Suprapubic skin (tissue), 4 donors: Measurements from ENCODE around the gene SPATS2L. TPM values are rescaled to one million over a fixed set of nuclear protein-coding genes. Genes with fewer than 3 reads are reported as not detected.

Experiments used
- DNase-seq, 2 donors: peaks; one replicate each; pipeline ENCODE4 v3.0.0-alpha.2; 2019; ENCODE audit warnings: low spot score in 2 of 2
- H3K27ac ChIP-seq: fragments of 200-600 bp; sonication (generic); one replicate; pipeline ENCODE4 v1.5.1; 2019
- H3K27me3 ChIP-seq: fragments of 200-600 bp; sonication (generic); one replicate; pipeline ENCODE4 v1.5.1; 2019
- H3K36me3 ChIP-seq: fragments of 200-600 bp; sonication (generic); one replicate; pipeline ENCODE4 v1.5.1; 2019
- H3K4me1 ChIP-seq: fragments of 200-600 bp; sonication (generic); one replicate; pipeline ENCODE4 v1.5.1; 2019
- H3K4me3 ChIP-seq: fragments of 200-600 bp; sonication (generic); one replicate; pipeline ENCODE4 v1.5.1; 2019; ENCODE audit warnings: mild to moderate bottlenecking
- H3K9me3 ChIP-seq: fragments of 200-600 bp; sonication (generic); one replicate; pipeline ENCODE4 v1.5.1; 2019
- EP300 ChIP-seq: sonication (generic); formaldehyde crosslinking; IDR thresholded peaks from one replicate; pipeline ENCODE4 v1.6.1; 2017; ENCODE audit warnings: antibody characterized with exemption
- POLR2A ChIP-seq, 2 donors: fragments of 450-650 bp; IDR thresholded peaks; one replicate each; pipeline ENCODE4 v1.6.1; 2017; ENCODE audit warnings: antibody characterized with exemption in 2 of 2, mild to moderate bottlenecking in 2 of 2, moderate library complexity in 2 of 2
- POLR2AphosphoS5 ChIP-seq, 3 donors: sonication (generic); formaldehyde crosslinking; IDR thresholded peaks; one replicate each; pipeline ENCODE4 v1.6.1; 2017; ENCODE audit warnings: antibody characterized with exemption in 3 of 3
- WGBS: methylation state at CpG from one replicate; pipeline ENCODE4 v1.1.5; 2018; 5-methylcytosine and 5-hydroxymethylcytosine counted together
- total RNA-seq, 4 donors: library from RNA; depleted of rRNA; stranded (reverse); fragments of >200 nt; gene quantifications; one replicate each; pipeline ENCODE4 v1.1.0, GENCODE V29; 2016
- TF ChIP-seq, protein P1 (sequence below), 2 donors: fragments of 200-600 bp in 1 of 2; fragments of 450-650 bp in 1 of 2; sonication (generic) in 1 of 2; IDR thresholded peaks; one replicate each; pipeline ENCODE4 v1.5.1; 2016 to 2019; ENCODE audit warnings: antibody characterized with exemption in 2 of 2, mild to moderate bottlenecking in 1 of 2, moderate library complexity in 1 of 2

The SPATS2L gene
- total RNA-seq, 4 donors from 2014 or later = 39.9 to 104 (median 57.7) TPM

DNA sequence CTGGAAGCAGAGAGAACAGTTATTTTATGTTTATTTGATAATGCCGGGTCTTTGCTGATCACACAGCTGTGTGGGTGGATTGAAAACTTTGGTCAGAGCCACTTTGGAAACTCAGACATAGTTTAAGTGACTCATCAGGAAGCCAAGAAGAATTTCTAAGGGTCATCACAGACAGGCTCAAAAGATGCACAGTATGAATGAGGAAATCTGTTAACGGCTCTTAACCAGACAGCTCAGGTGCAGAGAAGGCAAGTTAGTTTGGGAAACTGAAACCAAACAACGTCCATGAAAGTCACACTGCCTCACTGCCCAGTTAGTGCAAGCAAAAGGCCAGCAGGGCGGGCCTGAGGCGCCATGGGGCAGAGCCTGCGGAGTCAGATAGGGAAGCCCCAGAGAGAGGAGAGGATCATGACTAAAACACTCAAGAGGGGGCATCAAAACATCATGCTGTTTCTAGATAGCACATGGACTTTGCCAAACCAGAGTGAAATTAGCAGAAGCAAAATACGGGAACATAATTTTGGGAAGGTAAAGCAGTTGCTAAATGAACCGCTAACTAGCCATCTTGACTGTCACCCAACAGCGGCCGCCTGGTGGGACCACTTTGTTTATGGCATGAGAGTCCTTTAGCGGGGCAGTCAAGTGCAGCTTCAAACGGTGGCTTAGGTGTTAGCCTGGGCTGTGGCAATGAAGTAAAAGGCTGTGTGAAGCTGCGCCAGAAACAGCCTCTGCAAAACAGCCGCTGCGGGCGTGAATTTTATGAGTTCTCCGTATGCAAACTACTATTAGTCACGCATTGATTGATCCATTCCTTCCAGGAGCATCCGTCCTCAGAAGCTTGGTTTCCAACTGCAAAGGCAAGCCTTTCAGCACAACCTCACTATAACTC, 102.2 kb downstream of the SPATS2L start:
- H3K27ac ChIP-seq = no peak overlapping the region
- TF ChIP-seq, protein P1, sequence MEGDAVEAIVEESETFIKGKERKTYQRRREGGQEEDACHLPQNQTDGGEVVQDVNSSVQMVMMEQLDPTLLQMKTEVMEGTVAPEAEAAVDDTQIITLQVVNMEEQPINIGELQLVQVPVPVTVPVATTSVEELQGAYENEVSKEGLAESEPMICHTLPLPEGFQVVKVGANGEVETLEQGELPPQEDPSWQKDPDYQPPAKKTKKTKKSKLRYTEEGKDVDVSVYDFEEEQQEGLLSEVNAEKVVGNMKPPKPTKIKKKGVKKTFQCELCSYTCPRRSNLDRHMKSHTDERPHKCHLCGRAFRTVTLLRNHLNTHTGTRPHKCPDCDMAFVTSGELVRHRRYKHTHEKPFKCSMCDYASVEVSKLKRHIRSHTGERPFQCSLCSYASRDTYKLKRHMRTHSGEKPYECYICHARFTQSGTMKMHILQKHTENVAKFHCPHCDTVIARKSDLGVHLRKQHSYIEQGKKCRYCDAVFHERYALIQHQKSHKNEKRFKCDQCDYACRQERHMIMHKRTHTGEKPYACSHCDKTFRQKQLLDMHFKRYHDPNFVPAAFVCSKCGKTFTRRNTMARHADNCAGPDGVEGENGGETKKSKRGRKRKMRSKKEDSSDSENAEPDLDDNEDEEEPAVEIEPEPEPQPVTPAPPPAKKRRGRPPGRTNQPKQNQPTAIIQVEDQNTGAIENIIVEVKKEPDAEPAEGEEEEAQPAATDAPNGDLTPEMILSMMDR (IDR thresholded peaks at IDR 0.05) = no peak
- TF ChIP-seq POLR2AphosphoS5 (IDR thresholded peaks at IDR 0.05) = no peak
- no peak for TF ChIP-seq EP300
- no peak for TF ChIP-seq POLR2A (IDR thresholded peaks at IDR 0.05)

GRCh38 chr2:200411831-200412230, 105.3 kb downstream of the SPATS2L start:
- H3K4me3 ChIP-seq = no peak overlapping the region
- H3K36me3 ChIP-seq = peaks cover 2% of the 10 kb centered on the region
- no peaks in the 10 kb centered on the region for H3K9me3 ChIP-seq
- no peak for DNase-seq
- no peak overlapping the region for H3K27ac ChIP-seq
- H3K27me3 ChIP-seq = no peaks in the 10 kb centered on the region
- TF ChIP-seq POLR2A (IDR thresholded peaks at IDR 0.05) (no peak), EP300 (no peak)
- TF ChIP-seq, protein P1 (IDR thresholded peaks at IDR 0.05) = no peak
- peaks cover 2% of the 10 kb centered on the region for H3K4me1 ChIP-seq

More for the DNA sequence above, 102.2 kb downstream of the SPATS2L start:
- no peak overlapping the region for H3K4me3 ChIP-seq
- H3K4me1 ChIP-seq = peaks cover 20% of the 10 kb centered on the region
- H3K27me3 ChIP-seq = no peaks in the 10 kb centered on the region
- H3K36me3 ChIP-seq = no peaks in the 10 kb centered on the region
- DNase-seq = no peak
- 85% methylated on average over 19 of the region's 19 CpGs for WGBS
- no peaks in the 10 kb centered on the region for H3K9me3 ChIP-seq

- TF ChIP-seq POLR2A (IDR thresholded peaks at IDR 0.05) (no peak), EP300 (no peak), POLR2AphosphoS5 (IDR thresholded peaks at IDR 0.05) (no peak)
- TF ChIP-seq, protein P1 (IDR thresholded peaks at IDR 0.05) = no peak
- DNase-seq = no peak
- H3K36me3 ChIP-seq = peaks cover 7% of the 10 kb centered on the region
- 98% methylated on average over 5 of the region's 5 CpGs for WGBS
- no peak overlapping the region for H3K4me3 ChIP-seq
- H3K27ac ChIP-seq = no peak overlapping the region
- no peaks in the 10 kb centered on the region for H3K27me3 ChIP-seq
- no peaks in the 10 kb centered on the region for H3K9me3 ChIP-seq
- H3K4me1 ChIP-seq = no peaks in the 10 kb centered on the region
Measured at GRCh38 chr2:200414367-200414766, 107.9 kb downstream of the SPATS2L start.

DNA sequence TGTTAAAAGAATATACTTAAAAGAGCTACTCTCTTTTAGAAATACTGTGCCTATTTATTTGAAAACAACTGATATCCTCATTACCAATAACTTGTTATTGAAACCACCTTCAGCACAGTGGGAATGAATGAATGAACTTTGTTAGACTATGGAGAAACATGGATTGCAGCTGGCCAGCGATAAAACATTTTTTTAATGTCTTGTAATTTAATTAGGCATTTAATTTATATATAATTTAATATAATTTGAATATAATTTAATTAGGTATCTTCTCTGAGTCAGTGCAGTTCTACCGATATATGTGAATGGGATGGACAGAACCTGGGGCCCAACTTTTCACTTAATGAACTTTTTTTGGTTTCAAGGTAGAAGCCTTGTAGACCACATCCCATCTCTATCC, 109.0 kb downstream of the SPATS2L start:
- TF ChIP-seq POLR2AphosphoS5 (IDR thresholded peaks at IDR 0.05) (no peak), EP300 (no peak), POLR2A (IDR thresholded peaks at IDR 0.05) (no peak)
- TF ChIP-seq, protein P1 (IDR thresholded peaks at IDR 0.05) = no peak
- WGBS = over 99% methylated on average over 2 of the region's 2 CpGs

DNA sequence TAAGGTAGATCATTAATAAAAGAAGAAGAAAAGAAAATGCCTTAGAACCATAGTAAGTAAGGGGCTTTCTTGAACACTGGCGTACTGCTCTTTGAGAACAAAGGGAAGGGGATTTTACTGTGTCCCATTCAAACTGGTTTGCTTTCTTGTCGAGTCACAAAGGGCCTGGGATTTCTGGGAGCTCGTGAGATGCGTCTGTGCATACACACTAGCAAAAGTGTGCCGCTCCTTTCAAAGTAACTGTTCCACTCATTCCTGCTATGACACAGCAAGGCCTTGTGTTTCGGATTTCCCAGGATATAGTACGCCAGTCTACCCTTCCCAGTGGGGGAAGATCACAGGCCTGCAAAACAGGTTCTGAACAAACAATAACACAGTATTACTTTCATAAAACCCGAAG, 110.4 kb downstream of the SPATS2L start:
- Histone ChIP-seq H3K9me3 (no peaks in the 10 kb centered on the region), H3K27ac (no peak overlapping the region), H3K4me1 (no peaks in the 10 kb centered on the region), H3K36me3 (peaks cover 12% of the 10 kb centered on the region), H3K27me3 (no peaks in the 10 kb centered on the region), H3K4me3 (no peak overlapping the region)
- DNase-seq = no peak
- TF ChIP-seq EP300 (no peak), POLR2A (IDR thresholded peaks at IDR 0.05) (no peak), POLR2AphosphoS5 (IDR thresholded peaks at IDR 0.05) (no peak)
- TF ChIP-seq, protein P1 (IDR thresholded peaks at IDR 0.05) = no peak
- 75% methylated on average over 8 of the region's 8 CpGs for WGBS

More for the DNA sequence above, 109.0 kb downstream of the SPATS2L start:
- Histone ChIP-seq H3K36me3 (peaks cover 11% of the 10 kb centered on the region), H3K27ac (no peak overlapping the region), H3K4me3 (no peak overlapping the region), H3K27me3 (no peaks in the 10 kb centered on the region), H3K4me1 (no peaks in the 10 kb centered on the region), H3K9me3 (no peaks in the 10 kb centered on the region)
- no peak for DNase-seq
